Hepatocyte (in vitro differentiated cells): ENCODE data around the gene RNF212B. TPM values are rescaled to one million over a fixed set of nuclear protein-coding genes. Genes with fewer than 3 reads are reported as not detected.

ENCODE experiments used
- DNase-seq: peaks from one replicate; pipeline ENCODE4 v3.0.0-alpha.2; 2016; ENCODE audit warnings: low spot score
- H2AFZ ChIP-seq: fragments of 200-600 bp; sonication (generic); 2 replicates; pipeline ENCODE4 v1.6.0; 2016; ENCODE audit warnings: antibody characterized with exemption, mild to moderate bottlenecking
- H3K27ac ChIP-seq: fragments of 200-600 bp; sonication (generic); 2 replicates; pipeline ENCODE4 v1.5.1; 2016; ENCODE audit warnings: mild to moderate bottlenecking
- H3K27me3 ChIP-seq: fragments of 200-600 bp; sonication (generic); 2 replicates; pipeline ENCODE4 v1.6.1; 2016
- H3K36me3 ChIP-seq: fragments of 200-600 bp; sonication (generic); replicated peaks from 2 replicates; pipeline ENCODE4 v1.5.1; 2016; ENCODE audit warnings: low read depth; ENCODE audit not compliant: insufficient read depth
- H3K4me1 ChIP-seq: fragments of 200-600 bp; sonication (generic); 2 replicates; pipeline ENCODE4 v1.5.1; 2016; ENCODE audit warnings: mild to moderate bottlenecking, moderate library complexity; ENCODE audit not compliant: insufficient read depth
- H3K4me2 ChIP-seq: fragments of 200-600 bp; sonication (generic); 2 replicates; pipeline ENCODE4 v1.6.0; 2016
- H3K4me3 ChIP-seq: fragments of 200-600 bp; sonication (generic); 2 replicates; pipeline ENCODE4 v1.5.1; 2016; ENCODE audit warnings: mild to moderate bottlenecking
- H3K79me2 ChIP-seq: fragments of 200-600 bp; sonication (generic); 2 replicates; pipeline ENCODE4 v1.6.0; 2017; ENCODE audit warnings: mild to moderate bottlenecking
- H3K9me2 ChIP-seq: fragments of 200-600 bp; sonication (generic); replicated peaks from 2 replicates; pipeline ENCODE4 v1.6.0; 2017; ENCODE audit warnings: mild to moderate bottlenecking; ENCODE audit not compliant: insufficient read depth
- H3K9me3 ChIP-seq: fragments of 200-600 bp; sonication (generic); 2 replicates; pipeline ENCODE4 v1.5.1; 2016; ENCODE audit warnings: low read depth, mild to moderate bottlenecking
- H4K20me1 ChIP-seq: fragments of 200-600 bp; sonication (generic); 2 replicates; pipeline ENCODE4 v1.6.0; 2016; ENCODE audit warnings: mild to moderate bottlenecking; ENCODE audit not compliant: insufficient read depth, poor library complexity, severe bottlenecking
- EZH2 ChIP-seq: fragments of 200-600 bp; sonication (generic); IDR thresholded peaks from 2 replicates; pipeline ENCODE4 v1.6.1; 2016; ENCODE audit warnings: antibody characterized with exemption, mild to moderate bottlenecking, borderline replicate concordance
- EZH2phosphoT487 ChIP-seq: fragments of 200-600 bp; sonication (generic); IDR thresholded peaks from one replicate; pipeline ENCODE4 v1.6.1; 2018; ENCODE audit warnings: antibody characterized with exemption, mild to moderate bottlenecking, low read depth, moderate library complexity; ENCODE audit not compliant: unreplicated experiment, severe bottlenecking
- WGBS: methylation state at CpG from one replicate; pipeline ENCODE4 v1.1.6; 2016; ENCODE audit warnings: low lambda C conversion rate; ENCODE audit errors: missing lambda C conversion rate; 5-methylcytosine and 5-hydroxymethylcytosine counted together
- polyA plus RNA-seq: library from polyadenylated mRNA; unstranded; fragments of >200 nt; fragmentation: Nextera tagmentation; extraction: Ambion mirVana; gene quantifications from 2 replicates; pipeline ENCODE4 v1.2.1, GENCODE V29; 2016
- total RNA-seq: library from RNA; depleted of rRNA; stranded (reverse); fragments of >200 nt; gene quantifications from 2 replicates; pipeline ENCODE4 v1.2.3, GENCODE V29; 2014
- TF ChIP-seq, protein P1 (sequence below): fragments of 200-600 bp; sonication (generic); IDR thresholded peaks from 2 replicates; pipeline ENCODE4 v1.5.1; 2016; ENCODE audit warnings: antibody characterized with exemption, mild to moderate bottlenecking; ENCODE audit not compliant: poor library complexity

The RNF212B gene
- total and polyA plus RNA-seq, 2 experiments from 2014 or later = 0.17 TPM; not detected in 1

- Histone ChIP-seq H2AFZ (peak within 1 kb of the TSS; percentile 59), H3K79me2 (peaks cover 56% of the 10 kb centered on the region), H4K20me1 (no peaks in the 10 kb centered on the region), H3K4me1 (peaks cover 22% of the 10 kb centered on the region), H3K27ac (peak within 1 kb of the TSS; percentile 97), H3K27me3 (no peaks in the 10 kb centered on the region), H3K4me2 (peak within 1 kb of the TSS; percentile 97), H3K9me2 (no peaks in the 10 kb centered on the region), H3K4me3 (peak within 1 kb of the TSS; percentile 88), H3K36me3 (no peaks in the 10 kb centered on the region), H3K9me3 (no peaks in the 10 kb centered on the region)
- peak; percentile 96 for DNase-seq
- under 1% methylated on average over 17 of the region's 24 CpGs for WGBS
- TF ChIP-seq EZH2 = no peak
- TF ChIP-seq EZH2phosphoT487 = no peak
- TF ChIP-seq, protein P1, sequence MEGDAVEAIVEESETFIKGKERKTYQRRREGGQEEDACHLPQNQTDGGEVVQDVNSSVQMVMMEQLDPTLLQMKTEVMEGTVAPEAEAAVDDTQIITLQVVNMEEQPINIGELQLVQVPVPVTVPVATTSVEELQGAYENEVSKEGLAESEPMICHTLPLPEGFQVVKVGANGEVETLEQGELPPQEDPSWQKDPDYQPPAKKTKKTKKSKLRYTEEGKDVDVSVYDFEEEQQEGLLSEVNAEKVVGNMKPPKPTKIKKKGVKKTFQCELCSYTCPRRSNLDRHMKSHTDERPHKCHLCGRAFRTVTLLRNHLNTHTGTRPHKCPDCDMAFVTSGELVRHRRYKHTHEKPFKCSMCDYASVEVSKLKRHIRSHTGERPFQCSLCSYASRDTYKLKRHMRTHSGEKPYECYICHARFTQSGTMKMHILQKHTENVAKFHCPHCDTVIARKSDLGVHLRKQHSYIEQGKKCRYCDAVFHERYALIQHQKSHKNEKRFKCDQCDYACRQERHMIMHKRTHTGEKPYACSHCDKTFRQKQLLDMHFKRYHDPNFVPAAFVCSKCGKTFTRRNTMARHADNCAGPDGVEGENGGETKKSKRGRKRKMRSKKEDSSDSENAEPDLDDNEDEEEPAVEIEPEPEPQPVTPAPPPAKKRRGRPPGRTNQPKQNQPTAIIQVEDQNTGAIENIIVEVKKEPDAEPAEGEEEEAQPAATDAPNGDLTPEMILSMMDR = no peak
Measured at GRCh38 chr14:23306412-23307145, 68.8 kb downstream of the RNF212B start, which contains the start of gene BCL2L2. Gene BCL2L2 (plus strand): TSS chr14:23306833. CDS start chr14:23307768, 935 bp downstream.

DNA sequence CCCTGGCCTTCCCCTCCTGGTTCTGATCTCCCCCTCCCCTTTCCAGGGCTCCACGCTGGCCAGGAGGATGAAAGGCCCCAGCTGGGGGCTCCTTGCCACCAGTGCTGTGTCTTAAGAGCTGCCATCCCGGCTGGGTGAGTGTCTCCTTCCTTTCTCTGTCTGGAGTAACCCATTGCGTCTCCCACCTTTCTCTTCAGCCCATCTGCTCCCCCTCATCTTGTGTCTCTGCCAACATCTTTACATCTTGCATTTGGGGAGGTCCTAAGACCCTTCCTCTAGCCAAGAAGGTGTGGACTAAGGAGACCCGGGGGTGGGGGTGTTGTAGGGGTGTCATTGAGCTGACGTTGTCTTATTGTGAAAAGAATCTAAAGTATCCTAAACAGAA lies 69.4 kb downstream of the RNF212B start:
- H3K27me3 ChIP-seq = no peaks in the 10 kb centered on the region
- H3K27ac ChIP-seq = peak overlapping the region; percentile 97
- H3K36me3 ChIP-seq = no peaks in the 10 kb centered on the region
- H4K20me1 ChIP-seq = no peaks in the 10 kb centered on the region
- H3K9me3 ChIP-seq = no peaks in the 10 kb centered on the region
- no peaks in the 10 kb centered on the region for H3K9me2 ChIP-seq
- peak overlapping the region; percentile 88 for H3K4me3 ChIP-seq
- H3K4me2 ChIP-seq = peak overlapping the region; percentile 97
- H3K4me1 ChIP-seq = peaks cover 22% of the 10 kb centered on the region
- H2AFZ ChIP-seq = peak overlapping the region; percentile 59
- H3K79me2 ChIP-seq = peaks cover 60% of the 10 kb centered on the region
- WGBS = 14% methylated on average over 5 of the region's 5 CpGs
- no peak for DNase-seq
- TF ChIP-seq, protein P1 = no peak
- TF ChIP-seq EZH2 (no peak), EZH2phosphoT487 (no peak)

DNA sequence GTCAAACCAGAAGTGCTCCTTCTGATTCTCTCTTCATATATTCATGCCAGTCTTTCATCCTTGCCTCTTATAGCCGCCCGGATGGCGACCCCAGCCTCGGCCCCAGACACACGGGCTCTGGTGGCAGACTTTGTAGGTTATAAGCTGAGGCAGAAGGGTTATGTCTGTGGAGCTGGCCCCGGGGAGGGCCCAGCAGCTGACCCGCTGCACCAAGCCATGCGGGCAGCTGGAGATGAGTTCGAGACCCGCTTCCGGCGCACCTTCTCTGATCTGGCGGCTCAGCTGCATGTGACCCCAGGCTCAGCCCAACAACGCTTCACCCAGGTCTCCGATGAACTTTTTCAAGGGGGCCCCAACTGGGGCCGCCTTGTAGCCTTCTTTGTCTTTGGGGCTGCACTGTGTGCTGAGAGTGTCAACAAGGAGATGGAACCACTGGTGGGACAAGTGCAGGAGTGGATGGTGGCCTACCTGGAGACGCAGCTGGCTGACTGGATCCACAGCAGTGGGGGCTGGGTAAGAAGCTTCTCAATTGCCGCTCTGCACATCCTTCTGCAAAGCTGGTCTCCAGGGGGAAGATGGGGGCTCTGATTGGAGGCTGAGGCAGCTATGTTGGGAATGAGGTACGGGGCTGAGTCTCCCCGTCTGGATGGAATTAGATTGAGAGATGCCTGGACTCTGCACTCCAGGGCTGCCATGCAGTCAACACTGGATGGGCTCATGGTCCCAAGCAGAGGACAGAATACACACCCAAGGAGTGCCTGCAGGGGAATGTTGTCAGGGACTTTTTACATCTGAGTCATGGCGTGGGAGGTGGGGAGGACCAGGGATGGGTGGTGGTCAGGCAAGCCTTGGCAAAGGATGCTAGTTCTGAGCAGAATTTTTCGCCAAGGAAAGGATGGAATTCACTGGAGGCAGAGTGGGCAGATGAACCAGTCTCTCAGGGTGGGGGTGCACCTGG lies 70.2 kb downstream of the RNF212B start:
- Histone ChIP-seq H3K4me2 (peak overlapping the region; percentile 97), H3K9me2 (no peaks in the 10 kb centered on the region), H3K27ac (peak overlapping the region; percentile 97), H3K27me3 (no peaks in the 10 kb centered on the region), H3K4me3 (peak overlapping the region; percentile 88), H3K36me3 (no peaks in the 10 kb centered on the region), H3K4me1 (peaks cover 22% of the 10 kb centered on the region), H4K20me1 (no peaks in the 10 kb centered on the region), H3K9me3 (no peaks in the 10 kb centered on the region), H2AFZ (no peak overlapping the region), H3K79me2 (peaks cover 60% of the 10 kb centered on the region)
- TF ChIP-seq EZH2 (no peak), EZH2phosphoT487 (no peak)
- WGBS = 93% methylated on average over 22 of the region's 22 CpGs
- no peak for DNase-seq
